K562 (cell line): ENCODE measurements around the gene OXSR1.

Experiments
- EZH2 ChIP-seq: IDR thresholded peaks from 2 replicates; pipeline ENCODE4 v1.6.1; 2012; ENCODE audit warnings: low read depth, mild to moderate bottlenecking, inconsistent platforms, low read length, borderline replicate concordance
- MEIS2 ChIP-seq: fragments of 450-650 bp; IDR thresholded peaks from 2 replicates; pipeline ENCODE4 v1.6.1; 2014; ENCODE audit warnings: mild to moderate bottlenecking; ENCODE audit not compliant: partially characterized antibody
- POLR2A ChIP-seq: fragments of 450-650 bp; conservative IDR thresholded peaks from 2 replicates; pipeline ENCODE4 v1.6.1; 2016
- SMARCC2 ChIP-seq: fragments of 450-650 bp; IDR thresholded peaks from 2 replicates; pipeline ENCODE4 v1.6.1; 2017; ENCODE audit warnings: antibody characterized with exemption, moderate library complexity, mild to moderate bottlenecking, low read depth
- SMC3 ChIP-seq: conservative IDR thresholded peaks from 2 replicates; pipeline ENCODE4 v1.6.1; 2011; ENCODE audit warnings: low read depth, low read length, improper control_type of control experiment; ENCODE audit not compliant: insufficient read depth
- ZFP30 ChIP-seq: fragments of 250-450 bp; sonication (Bioruptor Pico); IDR thresholded peaks from 2 replicates; pipeline ENCODE4 v1.8.0; 2022; ENCODE audit warnings: moderate library complexity, mild to moderate bottlenecking, inconsistent platforms, borderline replicate concordance

DNA sequence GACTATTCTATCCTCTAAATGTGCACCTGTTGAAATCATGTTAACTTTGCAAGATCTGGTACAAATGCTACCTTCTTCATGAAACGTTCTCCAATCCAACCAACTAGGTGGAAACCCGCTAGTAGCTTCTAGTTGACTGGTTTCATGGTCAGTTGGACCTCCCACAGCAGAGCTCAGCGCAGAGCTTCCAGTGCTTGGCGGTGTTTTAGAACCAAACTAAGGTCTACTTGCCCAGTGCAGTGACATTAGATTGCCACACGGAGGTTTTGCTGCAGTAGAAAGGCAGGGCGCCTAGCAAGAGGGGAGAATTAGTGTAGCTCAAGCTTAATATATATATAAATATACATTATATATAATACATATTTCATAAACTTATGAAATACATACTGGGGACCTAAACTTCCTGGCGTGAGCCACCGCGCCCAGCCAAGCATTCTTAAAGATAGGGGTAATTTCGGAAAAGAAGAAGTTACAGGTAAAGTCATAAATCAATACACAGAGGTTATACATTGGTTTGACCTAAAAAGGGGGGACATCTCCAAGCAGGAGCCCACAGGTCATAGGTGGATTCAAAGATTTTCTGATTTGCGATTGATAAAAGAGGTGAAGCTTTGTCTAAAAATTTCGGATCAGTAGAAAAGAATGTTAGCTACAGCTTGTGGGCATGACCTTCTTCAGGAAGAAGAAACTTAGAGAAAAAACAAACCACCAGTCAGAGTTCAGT, 2.1 kb upstream of the OXSR1 start:
- no peak for TF ChIP-seq ZFP30
- no peak for TF ChIP-seq POLR2A
- TF ChIP-seq MEIS2 = peak; percentile 58
- TF ChIP-seq SMARCC2 = no peak
- TF ChIP-seq SMC3 = no peak
- TF ChIP-seq EZH2 = no peak
